ENCODE measurements around the gene S100P. TPM values are rescaled to one million over a fixed set of nuclear protein-coding genes. Genes with fewer than 3 reads are reported as not detected.
"Not testable (repeated sequence)": the region's sequence is repeated elsewhere in the genome, so short reads cannot be mapped to it uniquely, and the experiment has no call there.

S100P gene
- total RNA-seq, 1 donor from 2014 or later = 1.3 TPM

DNA sequence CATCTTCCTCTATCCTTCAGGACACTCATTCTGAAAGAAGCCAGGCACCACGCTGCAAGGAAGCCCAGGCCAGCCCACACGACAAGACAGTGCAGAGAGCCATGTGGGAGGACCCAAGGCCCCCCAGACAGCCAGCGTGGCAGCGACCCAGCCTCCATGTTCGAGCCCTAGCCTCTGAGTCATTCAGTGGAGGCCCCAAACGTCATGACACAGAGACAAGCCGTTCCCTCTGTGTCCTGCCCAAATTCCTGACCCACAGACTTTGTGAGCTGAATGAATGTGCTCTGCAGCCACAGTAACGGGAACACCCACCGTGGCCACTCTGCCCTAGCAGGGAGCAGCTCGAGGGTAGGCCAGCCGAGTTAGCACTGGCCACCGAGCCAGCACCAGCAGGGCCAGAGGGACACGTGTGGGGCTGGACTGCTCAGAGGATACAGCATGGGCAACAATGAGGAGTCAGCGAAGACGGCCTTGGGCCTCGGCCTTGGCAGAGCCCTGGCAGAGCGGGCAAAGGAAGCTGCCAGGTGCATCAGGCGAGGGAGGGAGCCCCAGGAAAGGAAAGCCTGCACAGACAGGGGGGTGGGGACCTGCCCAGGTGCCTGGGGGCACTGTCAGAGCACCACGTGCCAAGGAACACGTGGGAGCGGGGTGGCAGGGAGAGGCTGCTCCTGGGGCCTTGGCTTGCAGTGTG is 30.9 kb downstream of the S100P start:
- no peak for DNase-seq (ENCODE audit: low spot score, unreplicated experiment)
- Mint-ChIP-seq H3K36me3 (ENCODE audit: insufficient read depth) (no peaks in the 10 kb centered on the region), H3K27me3 (no peaks in the 10 kb centered on the region), H3K4me1 (ENCODE audit: low read depth) (no peaks in the 10 kb centered on the region), H3K27ac (no peak overlapping the region), H3K9me3 (ENCODE audit: low read depth) (no peaks in the 10 kb centered on the region), H3K4me3 (ENCODE audit: low read depth) (no peak overlapping the region)
- TF ChIP-seq, protein P1, sequence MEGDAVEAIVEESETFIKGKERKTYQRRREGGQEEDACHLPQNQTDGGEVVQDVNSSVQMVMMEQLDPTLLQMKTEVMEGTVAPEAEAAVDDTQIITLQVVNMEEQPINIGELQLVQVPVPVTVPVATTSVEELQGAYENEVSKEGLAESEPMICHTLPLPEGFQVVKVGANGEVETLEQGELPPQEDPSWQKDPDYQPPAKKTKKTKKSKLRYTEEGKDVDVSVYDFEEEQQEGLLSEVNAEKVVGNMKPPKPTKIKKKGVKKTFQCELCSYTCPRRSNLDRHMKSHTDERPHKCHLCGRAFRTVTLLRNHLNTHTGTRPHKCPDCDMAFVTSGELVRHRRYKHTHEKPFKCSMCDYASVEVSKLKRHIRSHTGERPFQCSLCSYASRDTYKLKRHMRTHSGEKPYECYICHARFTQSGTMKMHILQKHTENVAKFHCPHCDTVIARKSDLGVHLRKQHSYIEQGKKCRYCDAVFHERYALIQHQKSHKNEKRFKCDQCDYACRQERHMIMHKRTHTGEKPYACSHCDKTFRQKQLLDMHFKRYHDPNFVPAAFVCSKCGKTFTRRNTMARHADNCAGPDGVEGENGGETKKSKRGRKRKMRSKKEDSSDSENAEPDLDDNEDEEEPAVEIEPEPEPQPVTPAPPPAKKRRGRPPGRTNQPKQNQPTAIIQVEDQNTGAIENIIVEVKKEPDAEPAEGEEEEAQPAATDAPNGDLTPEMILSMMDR (IDR thresholded peaks at IDR 0.05; ENCODE audit: unreplicated experiment) = no peak

DNA sequence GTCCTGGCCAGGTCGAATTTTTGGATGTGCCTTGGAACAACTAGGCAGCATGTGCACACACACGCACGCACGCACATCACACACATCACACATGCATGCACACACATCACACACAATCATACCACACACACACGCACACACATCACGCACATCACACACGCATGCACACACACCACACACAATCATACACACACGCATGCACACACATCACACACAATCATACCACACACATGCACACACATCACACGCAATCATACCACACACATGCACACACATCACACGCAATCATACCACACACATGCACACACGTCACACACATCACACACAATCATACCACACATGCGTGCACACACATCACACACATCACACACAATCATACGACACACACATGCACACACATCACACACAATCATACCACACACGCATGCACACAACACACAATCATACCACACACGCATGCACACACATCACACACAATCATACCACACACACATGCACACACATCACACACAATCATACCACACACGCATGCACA is 31.8 kb downstream of the S100P start:
- H3K4me3 Mint-ChIP-seq (ENCODE audit: low read depth); H3K27ac Mint-ChIP-seq; H3K4me1 Mint-ChIP-seq (ENCODE audit: low read depth); DNase-seq (ENCODE audit: low spot score, unreplicated experiment); H3K27me3 Mint-ChIP-seq; H3K36me3 Mint-ChIP-seq (ENCODE audit: insufficient read depth); H3K9me3 Mint-ChIP-seq (ENCODE audit: low read depth): not testable (repeated sequence)

DNA sequence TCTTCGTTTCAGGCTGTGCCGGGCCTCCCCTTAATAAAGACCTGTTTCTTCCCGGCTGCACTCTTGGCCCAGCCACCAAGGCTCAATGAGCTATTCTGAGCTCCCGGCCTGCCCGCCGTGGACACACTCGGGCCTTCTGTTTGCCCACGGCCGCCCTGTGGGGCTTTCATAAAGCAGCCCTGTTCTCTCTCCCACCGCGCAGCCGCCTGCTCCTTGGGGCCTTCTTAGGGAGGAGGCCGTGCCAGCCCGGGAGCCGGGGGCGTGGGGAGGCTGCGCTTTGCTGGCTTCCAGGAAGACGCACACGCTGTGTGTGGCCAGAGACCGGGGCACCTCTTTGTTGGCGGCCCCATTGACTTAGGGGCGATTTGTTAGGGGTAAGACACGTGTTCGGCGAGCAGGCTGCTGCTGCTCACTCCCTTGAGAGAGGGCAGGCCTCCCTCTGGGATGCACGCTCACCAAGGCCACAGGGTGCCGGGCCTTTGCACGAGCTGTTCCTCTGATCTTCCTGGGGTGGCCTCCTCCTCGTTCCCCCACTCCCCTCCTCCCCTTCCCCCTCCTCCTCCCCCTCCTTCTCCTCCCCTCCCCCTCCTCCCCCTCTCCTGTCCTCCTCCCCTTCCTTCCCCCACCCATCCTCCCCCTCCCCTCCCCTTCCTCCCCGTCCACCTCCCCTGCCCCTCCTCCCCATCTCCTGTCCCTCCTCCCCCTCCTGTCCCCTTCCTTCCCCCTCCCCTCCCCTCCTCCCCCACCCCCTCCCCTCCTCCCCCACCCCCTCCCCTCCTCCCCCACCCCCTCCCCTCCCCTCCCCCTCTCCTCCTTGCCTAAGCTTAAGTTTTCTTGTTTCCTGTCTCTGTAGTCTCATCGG is 33.6 kb downstream of the S100P start:
- Mint-ChIP-seq H3K27ac (no peak overlapping the region), H3K36me3 (ENCODE audit: insufficient read depth) (no peaks in the 10 kb centered on the region), H3K4me3 (ENCODE audit: low read depth) (no peak overlapping the region), H3K9me3 (ENCODE audit: low read depth) (no peaks in the 10 kb centered on the region), H3K4me1 (ENCODE audit: low read depth) (no peaks in the 10 kb centered on the region), H3K27me3 (no peaks in the 10 kb centered on the region)
- DNase-seq (ENCODE audit: low spot score, unreplicated experiment) = no peak
- TF ChIP-seq, protein P1 (IDR thresholded peaks at IDR 0.05; ENCODE audit: unreplicated experiment) = no peak

DNA sequence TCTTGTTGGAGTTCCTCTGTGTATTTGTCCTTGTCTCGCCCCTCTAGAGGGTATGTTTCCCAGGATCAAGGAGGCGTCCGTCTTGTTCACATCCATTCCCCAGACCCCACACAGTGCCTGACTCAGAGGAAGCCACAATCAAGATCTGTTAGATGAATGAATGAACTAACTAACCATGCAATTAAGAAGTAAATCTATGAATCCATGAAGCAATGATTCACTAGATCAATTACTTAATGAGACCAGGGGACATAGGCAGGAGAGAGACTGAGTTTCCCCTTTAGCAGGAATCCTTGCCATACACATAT is 34.2 kb downstream of the S100P start:
- Mint-ChIP-seq H3K27ac (no peak overlapping the region), H3K36me3 (ENCODE audit: insufficient read depth) (no peaks in the 10 kb centered on the region), H3K4me1 (ENCODE audit: low read depth) (no peaks in the 10 kb centered on the region), H3K4me3 (ENCODE audit: low read depth) (no peak overlapping the region), H3K27me3 (no peaks in the 10 kb centered on the region), H3K9me3 (ENCODE audit: low read depth) (no peaks in the 10 kb centered on the region)
- no peak for DNase-seq (ENCODE audit: low spot score, unreplicated experiment)
- TF ChIP-seq, protein P1 (IDR thresholded peaks at IDR 0.05; ENCODE audit: unreplicated experiment) = no peak

DNA sequence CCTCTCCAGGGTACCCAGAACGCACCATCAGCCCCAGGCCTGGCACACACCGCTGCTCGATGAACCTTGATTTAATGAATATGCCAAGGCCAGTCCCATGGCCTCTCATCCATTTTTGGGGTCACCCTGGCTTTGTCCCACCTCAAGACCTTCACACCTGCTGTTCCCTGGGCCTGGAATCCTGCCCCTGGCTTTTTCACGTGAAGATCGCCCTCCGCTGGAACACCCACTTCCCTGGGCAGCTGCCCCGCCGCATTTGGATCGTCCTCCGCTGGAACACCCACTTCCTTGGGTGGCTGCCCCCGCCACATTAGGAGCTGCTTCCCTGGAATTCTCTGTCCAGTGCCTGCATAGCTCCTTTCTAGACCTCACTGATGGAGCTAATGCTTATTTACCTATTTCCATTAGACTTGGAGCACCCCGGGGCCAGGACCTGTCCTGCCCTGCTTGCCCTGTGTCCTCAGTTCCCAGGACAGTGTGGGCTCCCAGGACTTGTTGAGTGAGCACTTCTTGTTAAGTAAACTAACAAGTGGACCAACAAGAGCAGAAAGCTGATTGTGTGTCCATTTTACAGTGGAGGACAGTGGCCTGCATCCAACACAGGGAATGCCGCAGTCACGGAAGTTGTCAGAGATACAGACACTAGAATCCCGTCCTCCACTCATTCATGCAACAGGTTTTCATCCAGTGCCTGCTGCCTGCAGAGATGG is 34.8 kb downstream of the S100P start:
- TF ChIP-seq, protein P1 (IDR thresholded peaks at IDR 0.05; ENCODE audit: unreplicated experiment) = no peak
- peaks cover 2% of the 10 kb centered on the region for H3K4me1 Mint-ChIP-seq (ENCODE audit: low read depth)
- H3K27me3 Mint-ChIP-seq = peaks cover under 1% of the 10 kb centered on the region
- no peak overlapping the region for H3K4me3 Mint-ChIP-seq (ENCODE audit: low read depth)
- H3K36me3 Mint-ChIP-seq (ENCODE audit: insufficient read depth) = no peaks in the 10 kb centered on the region
- DNase-seq (ENCODE audit: low spot score, unreplicated experiment) = no peak
- no peaks in the 10 kb centered on the region for H3K9me3 Mint-ChIP-seq (ENCODE audit: low read depth)
- H3K27ac Mint-ChIP-seq = no peak overlapping the region
